DOHH2 (cell line): ENCODE results near the gene HCN3.

Experiments used
- EZH2phosphoT487 ChIP-seq: fragments of 200-600 bp; sonication (generic); IDR thresholded peaks from 2 replicates; pipeline ENCODE4 v1.6.1; 2017; ENCODE audit warnings: borderline replicate concordance, mild to moderate bottlenecking, antibody characterized with exemption, low read length, moderate library complexity, mixed read lengths
- TF ChIP-seq, protein P1 (sequence below): fragments of 200-600 bp; sonication (generic); IDR thresholded peaks from one replicate; pipeline ENCODE4 v1.5.1; 2014; ENCODE audit warnings: antibody characterized with exemption, mild to moderate bottlenecking, low read depth, low read length; ENCODE audit not compliant: poor library complexity, severe bottlenecking

DNA sequence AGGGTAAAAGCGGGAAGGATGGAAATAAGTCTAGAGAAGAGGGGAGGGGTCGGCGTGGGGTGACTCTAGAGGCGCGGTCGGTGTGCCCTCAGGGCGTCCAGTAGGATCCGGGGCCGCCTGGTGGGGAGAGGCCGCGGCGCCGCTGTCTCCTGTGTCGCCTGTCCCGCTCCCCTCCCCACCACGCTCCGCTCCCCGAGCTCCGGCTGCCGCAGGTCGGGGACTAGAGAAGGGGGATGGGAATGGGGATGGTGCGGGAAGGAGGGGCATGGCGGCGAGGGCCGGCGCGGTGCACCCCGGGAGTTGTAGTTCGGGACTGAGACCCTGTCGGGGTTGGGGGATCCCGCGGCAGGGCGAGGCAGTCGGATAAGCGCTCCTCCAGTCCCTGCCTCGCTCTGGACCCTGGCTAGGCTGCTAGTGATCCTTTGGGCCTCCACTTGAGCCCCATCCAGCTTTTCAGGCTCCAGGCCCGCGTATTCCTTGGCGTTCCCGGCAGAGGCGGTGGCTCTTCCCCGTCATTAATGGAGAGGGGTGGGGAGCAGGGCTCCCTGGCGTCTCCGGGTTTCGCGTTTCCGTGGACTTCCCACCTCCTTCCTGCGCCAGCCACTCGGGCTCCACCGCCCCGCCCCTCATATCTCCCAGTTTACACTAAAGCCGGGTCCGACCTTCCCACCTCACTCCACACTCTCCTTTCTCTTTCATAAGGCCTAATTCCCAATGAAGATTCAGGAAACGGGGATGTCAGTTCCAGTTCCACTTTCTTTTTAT, 21.8 kb upstream of the HCN3 start, which contains the start of gene ENTREP3:
- TF ChIP-seq, protein P1, sequence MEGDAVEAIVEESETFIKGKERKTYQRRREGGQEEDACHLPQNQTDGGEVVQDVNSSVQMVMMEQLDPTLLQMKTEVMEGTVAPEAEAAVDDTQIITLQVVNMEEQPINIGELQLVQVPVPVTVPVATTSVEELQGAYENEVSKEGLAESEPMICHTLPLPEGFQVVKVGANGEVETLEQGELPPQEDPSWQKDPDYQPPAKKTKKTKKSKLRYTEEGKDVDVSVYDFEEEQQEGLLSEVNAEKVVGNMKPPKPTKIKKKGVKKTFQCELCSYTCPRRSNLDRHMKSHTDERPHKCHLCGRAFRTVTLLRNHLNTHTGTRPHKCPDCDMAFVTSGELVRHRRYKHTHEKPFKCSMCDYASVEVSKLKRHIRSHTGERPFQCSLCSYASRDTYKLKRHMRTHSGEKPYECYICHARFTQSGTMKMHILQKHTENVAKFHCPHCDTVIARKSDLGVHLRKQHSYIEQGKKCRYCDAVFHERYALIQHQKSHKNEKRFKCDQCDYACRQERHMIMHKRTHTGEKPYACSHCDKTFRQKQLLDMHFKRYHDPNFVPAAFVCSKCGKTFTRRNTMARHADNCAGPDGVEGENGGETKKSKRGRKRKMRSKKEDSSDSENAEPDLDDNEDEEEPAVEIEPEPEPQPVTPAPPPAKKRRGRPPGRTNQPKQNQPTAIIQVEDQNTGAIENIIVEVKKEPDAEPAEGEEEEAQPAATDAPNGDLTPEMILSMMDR = no peak
- TF ChIP-seq EZH2phosphoT487 = no peak
